Right renal pelvis (tissue), 4 donors: ENCODE data around the gene ZNF45. TPM values are rescaled to one million over a fixed set of nuclear protein-coding genes. Genes with fewer than 3 reads are reported as not detected.
"Not testable (repeated sequence)": the region's sequence is repeated elsewhere in the genome, so short reads cannot be mapped to it uniquely, and the experiment has no call there.

ENCODE experiments used
- DNase-seq, 4 donors: peaks; one replicate each; pipeline ENCODE4 v3.0.0-alpha.2; 2013; ENCODE audit warnings: low read depth in 4 of 4, low spot score in 3 of 4, missing footprints in 1 of 4
- polyA plus RNA-seq, 4 donors: library from polyadenylated mRNA; unstranded; fragments of 120-200 nt; gene quantifications; one replicate each; pipeline ENCODE4 v1.2.1, GENCODE V29; 2013; ENCODE audit not compliant: insufficient read length in 4 of 4

The ZNF45 gene
- polyA plus RNA-seq = 10 to 100 TPM; 24.0 to 31.1 (median 28.2) TPM

GRCh38 chr19:43934985-43935708, at the start of gene ZNF45:
TSS of gene ZNF45 (minus strand) at chr19:43935282. CDS start at chr19:43922185, 13,097 bp downstream.
- DNase-seq = peak; percentile 87 to 89 (median 88)

- DNase-seq = no peak
Measured at GRCh38 chr19:43984687-43985000, 49.6 kb upstream of the ZNF45 start.

GRCh38 chr19:43983912-43984686, 49.0 kb upstream of the ZNF45 start, which contains the start of gene ZNF155:
TSS of gene ZNF155 (plus strand) at chr19:43984188. CDS start at chr19:43988544, 4,356 bp downstream.
- peak; percentile 85 to 95 (median 92) for DNase-seq

- no peak for DNase-seq
Measured at GRCh38 chr19:43983544-43983911, 48.4 kb upstream of the ZNF45 start.

GRCh38 chr19:43976732-43977131, 41.6 kb upstream of the ZNF45 start:
- DNase-seq = no peak

GRCh38 chr19:43966079-43966694, 31.1 kb upstream of the ZNF45 start:
- no peak for DNase-seq

GRCh38 chr19:43960411-43960810, 25.3 kb upstream of the ZNF45 start:
- DNase-seq = no peak

- no peak for DNase-seq
Measured at GRCh38 chr19:43957891-43958290, 22.8 kb upstream of the ZNF45 start.

- DNase-seq = no peak
Measured at GRCh38 chr19:43956827-43957226, 21.7 kb upstream of the ZNF45 start.

- peak; percentile 89 to 95 (median 94) for DNase-seq
Measured at GRCh38 chr19:43950834-43951645, 16.0 kb upstream of the ZNF45 start, which contains the start of gene ZNF221. TSS of gene ZNF221 (plus strand) at chr19:43951228. CDS start at chr19:43962727, 11,499 bp downstream.

- not testable (repeated sequence) for DNase-seq
Measured at GRCh38 chr19:43949803-43950202, 14.7 kb upstream of the ZNF45 start.

GRCh38 chr19:43947412-43947811, 12.3 kb upstream of the ZNF45 start:
- DNase-seq = not testable (repeated sequence)

GRCh38 chr19:43941209-43941608, 6.1 kb upstream of the ZNF45 start:
- DNase-seq = no peak

GRCh38 chr19:43940719-43941118, 5.6 kb upstream of the ZNF45 start:
- DNase-seq = no peak

GRCh38 chr19:43939557-43940260, 4.6 kb upstream of the ZNF45 start:
- DNase-seq = no peak

- DNase-seq = no peak
Measured at GRCh38 chr19:43936188-43936587, 1.1 kb upstream of the ZNF45 start.

GRCh38 chr19:43934055-43934984, 762 bp downstream of the ZNF45 start:
- DNase-seq = peak in 1 of 4 donors; percentile 1

GRCh38 chr19:43928820-43929219, 6.3 kb downstream of the ZNF45 start:
- no peak for DNase-seq

- no peak for DNase-seq
Measured at GRCh38 chr19:43923875-43924274, 11.2 kb downstream of the ZNF45 start.
